Muscle layer of colon (tissue), 2 donors: ENCODE data around the gene GIMD1.

Experiments used
- H3K27ac ChIP-seq: one replicate; pipeline ENCODE4 v1.7.0; 2013; ENCODE audit warnings: low read depth, mild to moderate bottlenecking, low read length, moderate library complexity
- H3K27me3 ChIP-seq, 2 donors: one replicate each; pipeline ENCODE4 v1.7.0; 2013; ENCODE audit warnings: low read length in 2 of 2, mild to moderate bottlenecking in 2 of 2; ENCODE audit not compliant: insufficient read depth in 2 of 2, control insufficient read depth in 1 of 2
- H3K36me3 ChIP-seq: one replicate; pipeline ENCODE4 v1.7.0; 2013; ENCODE audit warnings: mild to moderate bottlenecking, low read length; ENCODE audit not compliant: insufficient read depth
- H3K4me1 ChIP-seq: one replicate; pipeline ENCODE4 v1.7.0; 2013; ENCODE audit warnings: mild to moderate bottlenecking, low read length; ENCODE audit not compliant: insufficient read depth
- H3K4me3 ChIP-seq, 2 donors: one replicate each; pipeline ENCODE4 v1.7.0; 2013; ENCODE audit warnings: low read length in 2 of 2, low read depth in 1 of 2, mild to moderate bottlenecking in 1 of 2, moderate library complexity in 1 of 2
- H3K9ac ChIP-seq: one replicate; pipeline ENCODE4 v1.7.0; 2013; ENCODE audit warnings: low read length
- H3K9me3 ChIP-seq: one replicate; pipeline ENCODE4 v1.7.0; 2013; ENCODE audit warnings: mild to moderate bottlenecking, low read length
- donor health status: abdominal sarcoma.
- donor health status: Adenocarcinoma of cecum.

The GIMD1 gene

GRCh38 chr4:106370214-106370613 is 1.6 kb upstream of the GIMD1 start:
- H3K4me1 ChIP-seq, result no peaks in the 10 kb centered on the region
- H3K9me3 ChIP-seq, result no peaks in the 10 kb centered on the region
- no peaks in the 10 kb centered on the region for H3K36me3 ChIP-seq
- no peak overlapping the region for H3K4me3 ChIP-seq
- H3K27me3 ChIP-seq, result no peaks in the 10 kb centered on the region
- no peak overlapping the region for H3K9ac ChIP-seq
- no peak overlapping the region for H3K27ac ChIP-seq

- no peaks in the 10 kb centered on the region for H3K36me3 ChIP-seq
- H3K9ac ChIP-seq, result no peak overlapping the region
- H3K27ac ChIP-seq, result no peak overlapping the region
- H3K27me3 ChIP-seq, result no peaks in the 10 kb centered on the region
- no peaks in the 10 kb centered on the region for H3K4me1 ChIP-seq
- H3K9me3 ChIP-seq, result no peaks in the 10 kb centered on the region
- no peak overlapping the region for H3K4me3 ChIP-seq
These were observed 980 bp upstream of the GIMD1 start for GRCh38 chr4:106369456-106370060.

- no peak overlapping the region for H3K9ac ChIP-seq
- no peaks in the 10 kb centered on the region for H3K36me3 ChIP-seq
- no peaks in the 10 kb centered on the region for H3K9me3 ChIP-seq
- no peaks in the 10 kb centered on the region for H3K27me3 ChIP-seq
- H3K27ac ChIP-seq, result no peak overlapping the region
- no peak overlapping the region for H3K4me3 ChIP-seq
- no peaks in the 10 kb centered on the region for H3K4me1 ChIP-seq
These were observed 1.5 kb downstream of the GIMD1 start for GRCh38 chr4:106367072-106367471.

GRCh38 chr4:106366026-106366425 is 2.6 kb downstream of the GIMD1 start:
- Histone ChIP-seq H3K4me3 (no peak overlapping the region), H3K9me3 (no peaks in the 10 kb centered on the region), H3K27me3 (no peaks in the 10 kb centered on the region), H3K4me1 (no peaks in the 10 kb centered on the region), H3K27ac (no peak overlapping the region), H3K9ac (no peak overlapping the region), H3K36me3 (no peaks in the 10 kb centered on the region)

- Histone ChIP-seq H3K9me3 (no peaks in the 10 kb centered on the region), H3K4me1 (no peaks in the 10 kb centered on the region), H3K27ac (no peak overlapping the region), H3K36me3 (no peaks in the 10 kb centered on the region), H3K9ac (no peak overlapping the region), H3K4me3 (no peak overlapping the region), H3K27me3 (no peaks in the 10 kb centered on the region)
These were observed 3.0 kb downstream of the GIMD1 start for GRCh38 chr4:106365613-106366012.

GRCh38 chr4:106364282-106364681 is 4.3 kb downstream of the GIMD1 start:
- H3K36me3 ChIP-seq, result no peaks in the 10 kb centered on the region
- no peak overlapping the region for H3K9ac ChIP-seq
- no peaks in the 10 kb centered on the region for H3K27me3 ChIP-seq
- no peak overlapping the region for H3K4me3 ChIP-seq
- no peaks in the 10 kb centered on the region for H3K4me1 ChIP-seq
- no peak overlapping the region for H3K27ac ChIP-seq
- H3K9me3 ChIP-seq, result no peaks in the 10 kb centered on the region

- Histone ChIP-seq H3K36me3 (no peaks in the 10 kb centered on the region), H3K4me3 (no peak overlapping the region), H3K27me3 (no peaks in the 10 kb centered on the region), H3K9me3 (no peaks in the 10 kb centered on the region), H3K4me1 (no peaks in the 10 kb centered on the region), H3K9ac (no peak overlapping the region), H3K27ac (no peak overlapping the region)
These were observed 6.3 kb downstream of the GIMD1 start for GRCh38 chr4:106362086-106362825.

GRCh38 chr4:106358899-106359298 is 9.7 kb downstream of the GIMD1 start:
- H3K36me3 ChIP-seq, result no peaks in the 10 kb centered on the region
- H3K4me1 ChIP-seq, result no peaks in the 10 kb centered on the region
- no peaks in the 10 kb centered on the region for H3K9me3 ChIP-seq
- H3K27ac ChIP-seq, result no peak overlapping the region
- no peak overlapping the region for H3K9ac ChIP-seq
- no peaks in the 10 kb centered on the region for H3K27me3 ChIP-seq
- H3K4me3 ChIP-seq, result no peak overlapping the region

GRCh38 chr4:106355193-106355592 is 13.4 kb downstream of the GIMD1 start:
- H3K9me3 ChIP-seq, result no peaks in the 10 kb centered on the region
- H3K4me1 ChIP-seq, result no peaks in the 10 kb centered on the region
- H3K36me3 ChIP-seq, result peaks cover 8% of the 10 kb centered on the region
- H3K27me3 ChIP-seq, result no peaks in the 10 kb centered on the region
- no peak overlapping the region for H3K27ac ChIP-seq
- H3K4me3 ChIP-seq, result no peak overlapping the region
- no peak overlapping the region for H3K9ac ChIP-seq

- H3K9ac ChIP-seq, result no peak overlapping the region
- no peaks in the 10 kb centered on the region for H3K4me1 ChIP-seq
- H3K36me3 ChIP-seq, result peaks cover 8% of the 10 kb centered on the region
- no peaks in the 10 kb centered on the region for H3K27me3 ChIP-seq
- no peaks in the 10 kb centered on the region for H3K9me3 ChIP-seq
- H3K27ac ChIP-seq, result no peak overlapping the region
- no peak overlapping the region for H3K4me3 ChIP-seq
These were observed 14.8 kb downstream of the GIMD1 start for GRCh38 chr4:106353786-106354185.

- H3K36me3 ChIP-seq, result peaks cover 17% of the 10 kb centered on the region
- H3K9ac ChIP-seq, result no peak overlapping the region
- H3K9me3 ChIP-seq, result no peaks in the 10 kb centered on the region
- no peak overlapping the region for H3K27ac ChIP-seq
- no peak overlapping the region for H3K4me3 ChIP-seq
- no peaks in the 10 kb centered on the region for H3K4me1 ChIP-seq
- H3K27me3 ChIP-seq, result no peaks in the 10 kb centered on the region
These were observed 17.6 kb downstream of the GIMD1 start for GRCh38 chr4:106351016-106351415.

GRCh38 chr4:106347167-106347566 is 21.4 kb downstream of the GIMD1 start:
- Histone ChIP-seq H3K9ac (no peak overlapping the region), H3K4me1 (peaks cover 6% of the 10 kb centered on the region), H3K27ac (no peak overlapping the region), H3K36me3 (peaks cover 17% of the 10 kb centered on the region), H3K9me3 (no peaks in the 10 kb centered on the region), H3K4me3 (no peak overlapping the region), H3K27me3 (no peaks in the 10 kb centered on the region)
